Measurements from ENCODE around the gene SLC8B1. TPM values are rescaled to one million over a fixed set of nuclear protein-coding genes. Genes with fewer than 3 reads are reported as not detected.

Gene SLC8B1
- polyA plus RNA-seq, 1 donor (not counting 4 experiments of a cell fraction or from before 2014, with no cell fraction given), result 8.0 TPM

DNA sequence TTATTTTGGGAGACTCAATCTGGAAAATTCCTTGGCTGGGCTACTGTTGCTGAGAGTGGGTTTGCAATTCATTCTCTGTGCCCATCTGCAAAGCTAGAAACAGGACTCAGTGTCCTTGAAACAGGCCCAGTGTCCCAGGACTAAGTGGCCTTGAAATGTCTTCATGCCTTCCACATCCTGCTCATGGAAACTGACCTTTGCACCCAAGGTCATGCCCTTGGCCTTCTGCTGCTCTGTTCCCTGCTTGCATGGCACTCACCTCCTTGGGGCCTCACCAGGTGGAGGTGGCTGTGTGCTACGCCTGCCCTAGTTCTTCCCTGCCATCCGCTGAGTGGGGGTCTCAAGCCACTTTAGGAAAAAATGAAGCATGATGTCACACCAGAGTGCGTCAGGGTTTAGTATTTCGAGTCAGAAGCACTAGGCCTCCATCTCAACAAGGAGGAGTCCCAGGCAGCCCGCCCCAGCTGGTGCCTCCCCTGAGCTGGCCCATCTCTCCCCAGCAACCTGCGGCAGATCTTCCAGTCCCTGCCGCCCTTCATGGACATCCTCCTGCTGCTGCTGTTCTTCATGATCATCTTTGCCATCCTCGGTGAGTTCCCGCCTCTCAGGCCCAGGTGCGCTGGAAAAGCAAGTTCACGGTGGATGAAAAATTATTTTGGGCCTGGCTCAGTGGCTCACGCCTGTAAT is 65.5 kb downstream of the SLC8B1 start:
- Histone ChIP-seq H3K9ac (ENCODE audit: control insufficient read depth, extremely low read depth, insufficient read depth, low read length) (no peak overlapping the region), H3K36me3 (ENCODE audit: control insufficient read depth in 2 of 2, extremely low read depth in 1 of 2, insufficient read depth in 2 of 2, low read length in 2 of 2) (peaks cover 0 to 11% of the 10 kb centered on the region in 2 experiments), H3K27ac (ENCODE audit: control insufficient read depth, insufficient read depth, low read length) (no peak overlapping the region), H3K27me3 (ENCODE audit: control insufficient read depth, extremely low read depth, insufficient read depth, low read length) (no peaks in the 10 kb centered on the region), H4K20me1 (ENCODE audit: control insufficient read depth, extremely low read depth, insufficient read depth, low read length) (no peaks in the 10 kb centered on the region), H3K4me2 (ENCODE audit: control insufficient read depth, extremely low read depth, insufficient read depth, low read depth, low read length) (no peak overlapping the region), H3K79me2 (ENCODE audit: control insufficient read depth, insufficient read depth, low read length) (no peaks in the 10 kb centered on the region), H3K9me1 (ENCODE audit: control insufficient read depth, extremely low read depth, insufficient read depth, low read length) (no peaks in the 10 kb centered on the region), H2AFZ (ENCODE audit: control insufficient read depth, low read length) (no peak overlapping the region), H3K9me3 (ENCODE audit: control insufficient read depth, low read depth, low read length) (no peaks in the 10 kb centered on the region), H3K4me3 (ENCODE audit: control insufficient read depth in 2 of 3, extremely low read depth in 1 of 3, insufficient read depth in 2 of 3, low read depth in 1 of 3, low read length in 3 of 3) (no peak overlapping the region), H3K4me1 (ENCODE audit: control insufficient read depth, extremely low read depth, insufficient read depth, low read length) (no peaks in the 10 kb centered on the region)
- TF ChIP-seq, protein P1, sequence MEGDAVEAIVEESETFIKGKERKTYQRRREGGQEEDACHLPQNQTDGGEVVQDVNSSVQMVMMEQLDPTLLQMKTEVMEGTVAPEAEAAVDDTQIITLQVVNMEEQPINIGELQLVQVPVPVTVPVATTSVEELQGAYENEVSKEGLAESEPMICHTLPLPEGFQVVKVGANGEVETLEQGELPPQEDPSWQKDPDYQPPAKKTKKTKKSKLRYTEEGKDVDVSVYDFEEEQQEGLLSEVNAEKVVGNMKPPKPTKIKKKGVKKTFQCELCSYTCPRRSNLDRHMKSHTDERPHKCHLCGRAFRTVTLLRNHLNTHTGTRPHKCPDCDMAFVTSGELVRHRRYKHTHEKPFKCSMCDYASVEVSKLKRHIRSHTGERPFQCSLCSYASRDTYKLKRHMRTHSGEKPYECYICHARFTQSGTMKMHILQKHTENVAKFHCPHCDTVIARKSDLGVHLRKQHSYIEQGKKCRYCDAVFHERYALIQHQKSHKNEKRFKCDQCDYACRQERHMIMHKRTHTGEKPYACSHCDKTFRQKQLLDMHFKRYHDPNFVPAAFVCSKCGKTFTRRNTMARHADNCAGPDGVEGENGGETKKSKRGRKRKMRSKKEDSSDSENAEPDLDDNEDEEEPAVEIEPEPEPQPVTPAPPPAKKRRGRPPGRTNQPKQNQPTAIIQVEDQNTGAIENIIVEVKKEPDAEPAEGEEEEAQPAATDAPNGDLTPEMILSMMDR (optimal IDR thresholded peaks at IDR 0.05 in 1 of 3, IDR thresholded peaks at IDR 0.05 in 1 of 3, conservative IDR thresholded peaks at IDR 0.05 in 1 of 3; ENCODE audit: extremely low read depth in 1 of 3, insufficient read depth in 2 of 3, low read length in 3 of 3), result no peak
- no peak for TF ChIP-seq EZH2 (IDR thresholded peaks at IDR 0.05; ENCODE audit: low read length)
- DNase-seq (ENCODE audit: low read depth, low spot score) (no peak), FAIRE-seq (no peak)
- dilution Hi-C loops (cut with MboI; ENCODE audit: extremely low pct_ligation_motif_present, low sequenced_read_pairs), result no loop called here

DNA sequence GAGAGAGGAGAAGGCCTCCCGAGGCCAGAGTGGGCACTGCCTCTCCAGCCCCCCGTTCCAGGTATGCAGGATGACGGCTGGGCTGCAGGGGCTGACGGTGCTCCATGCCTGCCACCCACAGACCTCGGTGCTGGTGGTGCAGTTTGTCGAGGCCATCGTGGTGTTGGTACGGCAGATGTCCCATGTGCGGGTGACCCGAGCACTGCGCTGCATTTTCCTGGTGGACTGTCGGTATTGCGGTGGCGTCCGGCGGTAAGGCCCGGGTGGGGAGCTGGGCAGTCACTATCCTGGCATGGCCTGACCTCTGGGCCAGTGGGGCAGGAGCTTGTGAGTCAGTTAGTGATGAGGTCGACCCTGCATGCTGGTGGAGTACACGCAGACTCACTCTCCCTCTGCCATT is 66.3 kb downstream of the SLC8B1 start:
- Histone ChIP-seq H3K9ac (ENCODE audit: control insufficient read depth, extremely low read depth, insufficient read depth, low read length) (no peak overlapping the region), H3K4me1 (ENCODE audit: control insufficient read depth, extremely low read depth, insufficient read depth, low read length) (no peaks in the 10 kb centered on the region), H3K36me3 (ENCODE audit: control insufficient read depth in 2 of 2, extremely low read depth in 1 of 2, insufficient read depth in 2 of 2, low read length in 2 of 2) (peaks cover 0 to 10% of the 10 kb centered on the region in 2 experiments), H3K9me3 (ENCODE audit: control insufficient read depth, low read depth, low read length) (no peaks in the 10 kb centered on the region), H3K27me3 (ENCODE audit: control insufficient read depth, extremely low read depth, insufficient read depth, low read length) (no peaks in the 10 kb centered on the region), H3K9me1 (ENCODE audit: control insufficient read depth, extremely low read depth, insufficient read depth, low read length) (no peaks in the 10 kb centered on the region), H2AFZ (ENCODE audit: control insufficient read depth, low read length) (no peak overlapping the region), H3K27ac (ENCODE audit: control insufficient read depth, insufficient read depth, low read length) (no peak overlapping the region), H4K20me1 (ENCODE audit: control insufficient read depth, extremely low read depth, insufficient read depth, low read length) (no peaks in the 10 kb centered on the region), H3K4me3 (ENCODE audit: control insufficient read depth in 2 of 3, extremely low read depth in 1 of 3, insufficient read depth in 2 of 3, low read depth in 1 of 3, low read length in 3 of 3) (no peak overlapping the region), H3K79me2 (ENCODE audit: control insufficient read depth, insufficient read depth, low read length) (no peaks in the 10 kb centered on the region), H3K4me2 (ENCODE audit: control insufficient read depth, extremely low read depth, insufficient read depth, low read depth, low read length) (no peak overlapping the region)
- TF ChIP-seq, protein P1 (optimal IDR thresholded peaks at IDR 0.05 in 1 of 3, IDR thresholded peaks at IDR 0.05 in 1 of 3, conservative IDR thresholded peaks at IDR 0.05 in 1 of 3; ENCODE audit: extremely low read depth in 1 of 3, insufficient read depth in 2 of 3, low read length in 3 of 3), result no peak
- TF ChIP-seq EZH2 (IDR thresholded peaks at IDR 0.05; ENCODE audit: low read length), result no peak
- FAIRE-seq, result no peak
- dilution Hi-C loops (cut with MboI; ENCODE audit: extremely low pct_ligation_motif_present, low sequenced_read_pairs), result no loop called here
- DNase-seq (ENCODE audit: low read depth, low spot score), result no peak

Measured in keratinocyte (primary cell).